Measurements from ENCODE around the gene SLC6A7.

The SLC6A7 gene

GRCh38 chr5:150209099-150209635 lies 19.3 kb downstream of the SLC6A7 start:
- Histone ChIP-seq H3K79me2 (ENCODE audit: insufficient read depth, low read depth) (no peaks in the 10 kb centered on the region), H3K9ac (no peak overlapping the region), H3K36me3 (ENCODE audit: insufficient read depth) (no peaks in the 10 kb centered on the region), H3K4me1 (ENCODE audit: low read depth, poor library complexity, severe bottlenecking) (no peaks in the 10 kb centered on the region), H4K20me1 (ENCODE audit: insufficient read depth) (no peaks in the 10 kb centered on the region), H3K4me3 (IDR thresholded peaks at IDR 0.05; ENCODE audit: insufficient read depth, low read depth, low read length) (no peak overlapping the region), H3K27ac (no peak overlapping the region), H3K4me2 (no peak overlapping the region), H3K27me3 (ENCODE audit: insufficient read depth, low read depth) (no peaks in the 10 kb centered on the region), H2AFZ (ENCODE audit: low read depth) (no peak overlapping the region)
- TF ChIP-seq, protein P1, sequence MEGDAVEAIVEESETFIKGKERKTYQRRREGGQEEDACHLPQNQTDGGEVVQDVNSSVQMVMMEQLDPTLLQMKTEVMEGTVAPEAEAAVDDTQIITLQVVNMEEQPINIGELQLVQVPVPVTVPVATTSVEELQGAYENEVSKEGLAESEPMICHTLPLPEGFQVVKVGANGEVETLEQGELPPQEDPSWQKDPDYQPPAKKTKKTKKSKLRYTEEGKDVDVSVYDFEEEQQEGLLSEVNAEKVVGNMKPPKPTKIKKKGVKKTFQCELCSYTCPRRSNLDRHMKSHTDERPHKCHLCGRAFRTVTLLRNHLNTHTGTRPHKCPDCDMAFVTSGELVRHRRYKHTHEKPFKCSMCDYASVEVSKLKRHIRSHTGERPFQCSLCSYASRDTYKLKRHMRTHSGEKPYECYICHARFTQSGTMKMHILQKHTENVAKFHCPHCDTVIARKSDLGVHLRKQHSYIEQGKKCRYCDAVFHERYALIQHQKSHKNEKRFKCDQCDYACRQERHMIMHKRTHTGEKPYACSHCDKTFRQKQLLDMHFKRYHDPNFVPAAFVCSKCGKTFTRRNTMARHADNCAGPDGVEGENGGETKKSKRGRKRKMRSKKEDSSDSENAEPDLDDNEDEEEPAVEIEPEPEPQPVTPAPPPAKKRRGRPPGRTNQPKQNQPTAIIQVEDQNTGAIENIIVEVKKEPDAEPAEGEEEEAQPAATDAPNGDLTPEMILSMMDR (conservative IDR thresholded peaks at IDR 0.05; ENCODE audit: low read depth, low read length): no peak

DNA sequence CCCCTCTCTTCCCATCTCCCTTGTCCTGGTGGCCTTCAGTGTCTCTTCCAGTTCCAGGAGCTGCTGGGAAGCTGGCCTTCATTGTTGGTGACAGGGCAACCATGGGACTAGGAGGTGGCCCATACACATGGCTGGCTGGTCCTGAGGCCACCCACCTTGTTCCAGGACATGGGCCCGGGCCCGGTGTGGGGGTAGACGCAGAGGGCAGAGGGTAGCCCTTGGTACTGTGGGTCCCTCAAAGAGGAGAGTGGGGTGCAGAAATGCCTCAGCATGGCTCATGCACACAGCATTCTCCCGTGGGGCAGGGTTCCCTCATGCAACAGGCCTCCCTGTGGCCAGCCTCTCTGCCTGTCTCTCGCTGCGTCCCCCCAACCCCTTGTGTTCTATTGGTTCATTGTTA lies 20.8 kb downstream of the SLC6A7 start:
- Histone ChIP-seq H3K27ac (no peak overlapping the region), H4K20me1 (ENCODE audit: insufficient read depth) (no peaks in the 10 kb centered on the region), H3K4me1 (ENCODE audit: low read depth, poor library complexity, severe bottlenecking) (no peaks in the 10 kb centered on the region), H3K27me3 (ENCODE audit: insufficient read depth, low read depth) (no peaks in the 10 kb centered on the region), H2AFZ (ENCODE audit: low read depth) (no peak overlapping the region), H3K4me2 (no peak overlapping the region), H3K9ac (no peak overlapping the region), H3K4me3 (IDR thresholded peaks at IDR 0.05; ENCODE audit: insufficient read depth, low read depth, low read length) (no peak overlapping the region), H3K36me3 (ENCODE audit: insufficient read depth) (no peaks in the 10 kb centered on the region), H3K79me2 (ENCODE audit: insufficient read depth, low read depth) (no peaks in the 10 kb centered on the region)
- TF ChIP-seq, protein P1 (conservative IDR thresholded peaks at IDR 0.05; ENCODE audit: low read depth, low read length): no peak

DNA sequence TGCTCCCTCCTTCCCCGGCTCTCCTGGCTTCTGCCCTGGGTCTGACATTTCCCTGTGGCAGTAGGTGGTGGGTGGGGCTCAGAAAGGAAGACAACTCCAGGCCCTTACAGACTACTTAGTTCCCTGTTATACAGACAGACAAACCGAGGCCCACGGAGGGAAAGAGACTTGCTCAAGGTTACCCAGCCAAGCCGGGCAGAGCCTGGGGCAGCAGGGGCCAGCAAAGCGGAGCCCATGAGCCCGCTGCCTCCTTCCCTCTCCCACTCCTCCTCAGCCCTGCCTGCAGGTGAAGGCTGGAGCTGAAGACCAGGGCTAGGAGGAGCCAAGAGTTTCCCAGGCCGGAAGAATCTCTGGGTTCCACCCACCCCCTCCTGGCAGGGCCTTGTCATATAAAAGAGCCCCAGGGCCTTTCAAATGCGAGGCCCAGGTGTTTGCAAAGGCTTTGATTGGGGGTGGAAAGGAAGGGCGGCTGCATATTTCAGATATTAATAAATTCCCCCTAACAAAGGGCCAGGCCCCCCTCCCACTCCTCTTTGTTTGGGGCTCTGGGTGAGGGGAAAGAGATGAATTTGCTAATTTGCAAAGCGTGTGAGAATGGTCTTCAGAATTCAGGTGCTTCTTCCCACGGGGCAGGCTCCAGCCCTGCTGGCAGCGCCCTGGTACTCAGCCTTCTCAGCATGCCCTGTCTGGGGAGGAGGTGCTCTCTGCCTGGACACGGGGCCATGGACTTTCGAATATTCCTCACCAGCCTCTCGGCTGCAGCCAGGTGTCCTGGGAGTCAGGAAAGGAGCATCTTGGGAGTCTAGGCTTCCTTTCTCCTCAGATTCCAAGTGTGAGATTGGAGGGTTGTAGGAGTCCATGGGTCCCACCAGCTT lies 21.5 kb downstream of the SLC6A7 start:
- TF ChIP-seq, protein P1 (conservative IDR thresholded peaks at IDR 0.05; ENCODE audit: low read depth, low read length): no peak
- Histone ChIP-seq H2AFZ (ENCODE audit: low read depth) (no peak overlapping the region), H3K9ac (no peak overlapping the region), H3K79me2 (ENCODE audit: insufficient read depth, low read depth) (no peaks in the 10 kb centered on the region), H3K36me3 (ENCODE audit: insufficient read depth) (no peaks in the 10 kb centered on the region), H3K4me2 (no peak overlapping the region), H3K4me3 (IDR thresholded peaks at IDR 0.05; ENCODE audit: insufficient read depth, low read depth, low read length) (no peak overlapping the region), H3K27ac (no peak overlapping the region), H4K20me1 (ENCODE audit: insufficient read depth) (no peaks in the 10 kb centered on the region), H3K4me1 (ENCODE audit: low read depth, poor library complexity, severe bottlenecking) (no peaks in the 10 kb centered on the region), H3K27me3 (ENCODE audit: insufficient read depth, low read depth) (no peaks in the 10 kb centered on the region)

DNA sequence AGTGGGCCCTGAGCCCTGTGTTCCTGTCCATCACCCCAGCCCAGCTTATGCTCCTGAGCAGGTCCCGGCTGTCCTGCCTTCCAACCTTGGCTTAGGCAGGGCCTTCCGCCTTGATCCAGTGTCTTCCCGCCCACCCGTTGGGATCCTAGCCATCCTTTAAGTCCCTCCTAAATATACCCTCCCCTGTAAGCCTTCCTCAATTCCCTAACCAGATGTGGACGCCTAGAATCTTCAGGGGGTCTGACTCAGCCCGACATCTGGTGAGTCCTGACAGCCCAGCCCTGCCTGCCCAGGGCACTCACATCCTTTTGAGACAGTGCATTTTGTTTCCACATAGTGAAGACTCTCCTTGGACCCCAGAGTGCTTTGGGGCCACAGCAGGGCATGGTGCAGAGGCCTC lies 23.7 kb downstream of the SLC6A7 start:
- no peaks in the 10 kb centered on the region for H3K27me3 ChIP-seq (ENCODE audit: insufficient read depth, low read depth)
- no peak overlapping the region for H3K27ac ChIP-seq
- H3K79me2 ChIP-seq (ENCODE audit: insufficient read depth, low read depth): no peaks in the 10 kb centered on the region
- no peak overlapping the region for H3K4me3 ChIP-seq (IDR thresholded peaks at IDR 0.05; ENCODE audit: insufficient read depth, low read depth, low read length)
- TF ChIP-seq, protein P1 (conservative IDR thresholded peaks at IDR 0.05; ENCODE audit: low read depth, low read length): no peak
- no peaks in the 10 kb centered on the region for H3K36me3 ChIP-seq (ENCODE audit: insufficient read depth)
- no peak overlapping the region for H3K4me2 ChIP-seq
- H3K9ac ChIP-seq: no peak overlapping the region
- H3K4me1 ChIP-seq (ENCODE audit: low read depth, poor library complexity, severe bottlenecking): no peaks in the 10 kb centered on the region
- H2AFZ ChIP-seq (ENCODE audit: low read depth): no peak overlapping the region
- H4K20me1 ChIP-seq (ENCODE audit: insufficient read depth): no peaks in the 10 kb centered on the region
